ENCODE data around the gene HMGB4.

Gene HMGB4

GRCh38 chr1:33876970-33877650 is 13.2 kb downstream of the HMGB4 start:
- no peak for TF ChIP-seq CTCF (IDR thresholded peaks at IDR 0.05; ENCODE audit: control insufficient read depth, insufficient read depth, low read depth, low read length, missing control alignments)
- peak; percentile 96 for DNase-seq (ENCODE audit: low read depth)
- H3K4me3 ChIP-seq (ENCODE audit: control insufficient read depth, low read depth, low read length), result no peak overlapping the region

- H3K4me3 ChIP-seq (ENCODE audit: control insufficient read depth, low read depth, low read length), result no peak overlapping the region
These were observed 14.5 kb downstream of the HMGB4 start for GRCh38 chr1:33878392-33878791.

GRCh38 chr1:33880305-33880704 is 16.4 kb downstream of the HMGB4 start:
- no peak for TF ChIP-seq CTCF (IDR thresholded peaks at IDR 0.05; ENCODE audit: control insufficient read depth, insufficient read depth, low read depth, low read length, missing control alignments)
- H3K4me3 ChIP-seq (ENCODE audit: control insufficient read depth, low read depth, low read length), result no peak overlapping the region
- DNase-seq (ENCODE audit: low read depth), result peak; percentile 31

More at GRCh38 chr1:33878392-33878791, 14.5 kb downstream of the HMGB4 start:
- no peak for DNase-seq (ENCODE audit: low read depth)
- no peak for TF ChIP-seq CTCF (IDR thresholded peaks at IDR 0.05; ENCODE audit: control insufficient read depth, insufficient read depth, low read depth, low read length, missing control alignments)

GRCh38 chr1:33886496-33886895 is 22.6 kb downstream of the HMGB4 start:
- no peak overlapping the region for H3K4me3 ChIP-seq (ENCODE audit: control insufficient read depth, low read depth, low read length)
- TF ChIP-seq CTCF (IDR thresholded peaks at IDR 0.05; ENCODE audit: control insufficient read depth, insufficient read depth, low read depth, low read length, missing control alignments), result no peak
- DNase-seq (ENCODE audit: low read depth), result no peak

- no peak for TF ChIP-seq CTCF (IDR thresholded peaks at IDR 0.05; ENCODE audit: control insufficient read depth, insufficient read depth, low read depth, low read length, missing control alignments)
- peak; percentile 94 for DNase-seq (ENCODE audit: low read depth)
These were observed 29.4 kb downstream of the HMGB4 start for GRCh38 chr1:33893147-33893830.

GRCh38 chr1:33895396-33895795 is 31.5 kb downstream of the HMGB4 start:
- H3K4me3 ChIP-seq (ENCODE audit: control insufficient read depth, low read depth, low read length), result no peak overlapping the region
- no peak for TF ChIP-seq CTCF (IDR thresholded peaks at IDR 0.05; ENCODE audit: control insufficient read depth, insufficient read depth, low read depth, low read length, missing control alignments)
- DNase-seq (ENCODE audit: low read depth), result no peak

More at GRCh38 chr1:33893147-33893830, 29.4 kb downstream of the HMGB4 start:
- H3K4me3 ChIP-seq (ENCODE audit: control insufficient read depth, low read depth, low read length), result no peak overlapping the region

Measured in AG09309 (cell line).